Tibial artery (tissue), 4 donors: ENCODE measurements around the gene SLC13A4.
A peak's percentile ranks its signal among the peaks of the same experiment; 100 is the strongest.
"Not testable (repeated sequence)": the region's sequence is repeated elsewhere in the genome, so short reads cannot be mapped to it uniquely, and the experiment has no call there.

ENCODE experiments used
- DNase-seq, 2 donors: peaks; one replicate each; pipeline ENCODE4 v3.0.0-alpha.2; 2019
- H3K27ac ChIP-seq, 2 donors: fragments of 200-600 bp; sonication (generic) in 1 of 2; 1 replicate in 1 of 2; 2 replicates in 1 of 2; pipeline ENCODE4 v1.5.1; 2018 to 2019; ENCODE audit warnings: mild to moderate bottlenecking in 1 of 2
- H3K27me3 ChIP-seq, 2 donors: fragments of 200-600 bp; sonication (generic) in 1 of 2; one replicate each; pipeline versions ENCODE4 v1.5.1 to v1.6.0; 2016 to 2019
- H3K36me3 ChIP-seq, 3 donors: fragments of 200-600 bp; sonication (generic) in 2 of 3; one replicate each; pipeline ENCODE4 v1.5.1; 2016 to 2019; ENCODE audit warnings: mild to moderate bottlenecking in 2 of 3
- H3K4me1 ChIP-seq, 4 donors: fragments of 200-600 bp; sonication (generic) in 2 of 4; 1 replicate in 3 of 4; 2 replicates in 1 of 4; pipeline ENCODE4 v1.5.1; 2016 to 2019
- H3K4me3 ChIP-seq, 2 donors: fragments of 200-600 bp; sonication (generic) in 1 of 2; 1 replicate in 1 of 2; 2 replicates in 1 of 2; pipeline ENCODE4 v1.5.1; 2018 to 2019; ENCODE audit warnings: mild to moderate bottlenecking in 2 of 2
- H3K9me3 ChIP-seq, 3 donors: fragments of 200-600 bp; sonication (generic) in 1 of 3; one replicate each; pipeline ENCODE4 v1.5.1; 2016 to 2019
- intact Hi-C: fragments of 100-400 bp; cut with DNase I; formaldehyde crosslinking; loops from one replicate; pipeline ENCODE4 v1.15.0; 2023; ENCODE audit warnings: low total_unique reads
- TF ChIP-seq, protein P1 (sequence below), 2 experiments: fragments of 200-600 bp in 1 of 2; fragments of 450-650 bp in 1 of 2; IDR thresholded peaks; one replicate each; pipeline ENCODE4 v1.5.1; 2017 to 2019; ENCODE audit warnings: antibody characterized with exemption in 2 of 2, mild to moderate bottlenecking in 1 of 2, moderate library complexity in 1 of 2

The SLC13A4 gene

DNA sequence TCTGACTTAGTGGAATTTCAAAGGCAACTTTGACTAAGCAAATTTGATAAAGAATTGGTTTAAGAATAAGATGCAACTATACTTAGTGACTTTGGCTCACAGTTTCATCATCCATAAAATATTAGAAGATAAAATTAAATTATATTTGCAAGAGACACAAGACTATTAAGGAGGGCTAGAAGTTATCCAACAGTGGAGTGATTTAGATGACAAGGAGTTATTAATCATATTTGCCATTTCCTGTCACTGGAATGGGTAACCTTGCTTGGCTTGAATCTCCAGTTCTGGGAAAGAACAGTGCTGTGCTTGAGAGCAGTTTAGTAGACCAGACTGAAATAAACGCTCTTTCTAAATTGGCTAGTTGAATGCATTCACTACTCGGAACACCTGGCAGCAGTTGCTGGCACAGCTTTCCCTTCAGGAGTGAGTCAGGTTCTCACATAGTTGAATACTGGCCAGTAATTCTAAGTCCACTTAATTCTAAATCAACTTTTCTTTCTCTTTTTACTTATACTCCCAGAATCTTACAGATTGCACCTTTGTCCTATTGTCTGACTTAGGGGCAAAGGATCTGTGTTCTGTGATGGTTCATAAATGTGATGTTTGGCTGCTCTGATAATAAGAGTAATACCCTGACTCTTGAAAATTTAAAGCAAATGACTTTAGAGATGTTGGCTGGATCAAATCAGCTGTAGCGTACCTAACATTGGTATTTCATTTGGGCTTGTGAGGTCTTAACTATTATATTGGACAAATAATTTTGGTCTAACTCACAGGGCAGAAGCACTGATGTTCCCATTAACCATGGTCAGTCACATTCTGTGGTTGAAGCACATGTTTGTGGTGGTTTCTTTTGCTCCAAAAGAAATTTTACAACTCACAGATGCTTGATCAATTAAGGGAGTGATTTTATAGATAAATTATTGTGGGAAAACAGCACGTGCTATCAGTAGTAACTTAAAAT lies 49.1 kb downstream of the SLC13A4 start:
- no peaks in the 10 kb centered on the region for H3K9me3 ChIP-seq
- intact Hi-C loops: no loop called here
- TF ChIP-seq, protein P1, sequence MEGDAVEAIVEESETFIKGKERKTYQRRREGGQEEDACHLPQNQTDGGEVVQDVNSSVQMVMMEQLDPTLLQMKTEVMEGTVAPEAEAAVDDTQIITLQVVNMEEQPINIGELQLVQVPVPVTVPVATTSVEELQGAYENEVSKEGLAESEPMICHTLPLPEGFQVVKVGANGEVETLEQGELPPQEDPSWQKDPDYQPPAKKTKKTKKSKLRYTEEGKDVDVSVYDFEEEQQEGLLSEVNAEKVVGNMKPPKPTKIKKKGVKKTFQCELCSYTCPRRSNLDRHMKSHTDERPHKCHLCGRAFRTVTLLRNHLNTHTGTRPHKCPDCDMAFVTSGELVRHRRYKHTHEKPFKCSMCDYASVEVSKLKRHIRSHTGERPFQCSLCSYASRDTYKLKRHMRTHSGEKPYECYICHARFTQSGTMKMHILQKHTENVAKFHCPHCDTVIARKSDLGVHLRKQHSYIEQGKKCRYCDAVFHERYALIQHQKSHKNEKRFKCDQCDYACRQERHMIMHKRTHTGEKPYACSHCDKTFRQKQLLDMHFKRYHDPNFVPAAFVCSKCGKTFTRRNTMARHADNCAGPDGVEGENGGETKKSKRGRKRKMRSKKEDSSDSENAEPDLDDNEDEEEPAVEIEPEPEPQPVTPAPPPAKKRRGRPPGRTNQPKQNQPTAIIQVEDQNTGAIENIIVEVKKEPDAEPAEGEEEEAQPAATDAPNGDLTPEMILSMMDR (IDR thresholded peaks at IDR 0.05): no peak
- H3K4me3 ChIP-seq: no peak overlapping the region
- H3K27ac ChIP-seq: peak overlapping the region in 1 of 2 donors; percentile 9
- no peaks in the 10 kb centered on the region for H3K27me3 ChIP-seq
- H3K4me1 ChIP-seq: peaks cover 0 to 31% (median 19%) of the 10 kb centered on the region in 4 donors
- DNase-seq: peak in 1 of 2 donors; percentile 34
- H3K36me3 ChIP-seq: peaks cover 9 to 27% (median 10%) of the 10 kb centered on the region in 3 donors

DNA sequence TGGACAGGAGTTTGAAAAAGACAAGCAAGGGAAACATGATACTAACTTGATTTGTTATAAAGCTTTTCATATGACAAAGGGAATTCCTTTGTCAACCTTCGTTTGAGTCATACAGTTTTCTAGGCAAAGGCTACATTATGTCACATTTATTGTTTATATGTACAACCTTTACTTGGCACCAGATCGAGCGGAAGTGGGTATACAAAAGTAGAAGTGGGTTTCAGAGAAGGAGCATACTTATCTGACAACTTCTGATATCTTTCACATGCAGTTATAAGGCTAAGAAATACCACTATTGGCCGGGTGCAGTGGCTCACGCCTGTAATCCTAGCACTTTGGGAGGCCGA lies 54.7 kb downstream of the SLC13A4 start:
- TF ChIP-seq, protein P1 (IDR thresholded peaks at IDR 0.05): no peak
- Histone ChIP-seq H3K4me3 (no peak overlapping the region), H3K27ac (peak overlapping the region in 1 of 2 donors; percentile 11), H3K27me3 (no peaks in the 10 kb centered on the region), H3K36me3 (peaks cover 10 to 27% (median 12%) of the 10 kb centered on the region in 3 donors), H3K4me1 (peaks cover 0 to 57% (median 10%) of the 10 kb centered on the region in 4 donors), H3K9me3 (no peaks in the 10 kb centered on the region)
- DNase-seq: no peak
- intact Hi-C loops: loop anchor here (5.0 kb wide), 1 partner anchor 124 kb away; no protein-coding TSS in a partner anchor

- Histone ChIP-seq H3K4me3 (no peak overlapping the region), H3K27ac (peak overlapping the region in 1 of 2 donors; percentile 19), H3K27me3 (no peaks in the 10 kb centered on the region), H3K36me3 (peaks cover 6 to 27% (median 8%) of the 10 kb centered on the region in 3 donors), H3K9me3 (no peaks in the 10 kb centered on the region), H3K4me1 (peaks cover 0 to 52% (median 7%) of the 10 kb centered on the region in 4 donors)
- DNase-seq: no peak
- TF ChIP-seq, protein P1 (IDR thresholded peaks at IDR 0.05): peak; percentile 80 to 81
- intact Hi-C loops: loop anchor here (5.0 kb wide), 1 partner anchor 125 kb away; no protein-coding TSS in a partner anchor
Observed at GRCh38 chr7:135672560-135673359, 55.2 kb downstream of the SLC13A4 start.

DNA sequence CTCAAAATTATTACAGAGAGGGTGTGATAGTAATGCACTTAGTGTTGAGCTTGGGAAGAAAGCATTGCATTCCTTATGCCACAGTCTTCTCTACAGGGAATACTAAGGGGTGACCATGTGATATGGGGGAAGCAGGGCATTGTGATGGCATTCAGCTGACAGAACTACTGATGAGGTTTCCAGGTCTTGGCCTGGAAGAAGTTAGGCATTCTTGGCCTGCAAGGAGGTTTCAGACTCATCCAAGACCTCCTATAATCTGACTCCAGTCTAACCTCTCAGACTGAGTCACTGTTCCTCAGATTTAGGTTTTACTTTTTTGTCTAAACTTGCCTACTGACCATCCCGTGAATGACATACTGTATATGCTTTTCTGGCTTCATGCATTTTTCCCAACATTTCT lies 57.8 kb downstream of the SLC13A4 start:
- TF ChIP-seq, protein P1 (IDR thresholded peaks at IDR 0.05): no peak
- Histone ChIP-seq H3K9me3 (no peaks in the 10 kb centered on the region), H3K36me3 (peaks cover 0 to 14% (median 11%) of the 10 kb centered on the region in 3 donors), H3K4me1 (peaks cover 0 to 70% (median 6%) of the 10 kb centered on the region in 4 donors), H3K27me3 (no peaks in the 10 kb centered on the region), H3K27ac (peak overlapping the region in 1 of 2 donors; percentile 19), H3K4me3 (no peak overlapping the region)
- intact Hi-C loops: loop anchor here (5.0 kb wide), 1 partner anchor 127 kb away; no protein-coding TSS in a partner anchor
- no peak for DNase-seq

DNA sequence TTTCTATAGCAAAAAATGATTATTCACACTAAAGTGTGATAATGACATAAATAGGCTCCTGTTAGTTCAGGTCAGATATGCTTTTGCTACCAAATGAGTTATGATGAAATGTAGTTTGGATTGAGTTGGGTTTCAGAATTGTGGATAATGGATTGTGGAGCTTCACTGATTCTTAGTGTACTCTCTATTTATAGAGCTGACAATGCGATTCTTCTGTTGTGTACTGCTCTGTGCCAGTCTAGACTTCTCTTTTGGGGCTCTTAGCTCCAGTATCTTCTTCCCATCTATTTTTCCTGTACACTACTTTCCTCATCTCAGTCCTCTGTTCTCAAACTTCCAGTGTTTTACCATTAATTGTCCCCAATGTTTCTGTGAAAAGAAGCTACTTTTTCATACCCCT lies 58.2 kb downstream of the SLC13A4 start:
- H3K4me1 ChIP-seq: peaks cover 0 to 74% (median 7%) of the 10 kb centered on the region in 4 donors
- DNase-seq: no peak
- H3K36me3 ChIP-seq: peaks cover 0 to 14% (median 7%) of the 10 kb centered on the region in 3 donors
- no peak overlapping the region for H3K4me3 ChIP-seq
- intact Hi-C loops: loop anchor here (5.0 kb wide), 1 partner anchor 128 kb away; no protein-coding TSS in a partner anchor
- H3K27me3 ChIP-seq: no peaks in the 10 kb centered on the region
- TF ChIP-seq, protein P1 (IDR thresholded peaks at IDR 0.05): no peak
- H3K9me3 ChIP-seq: no peaks in the 10 kb centered on the region
- peak overlapping the region in 1 of 2 donors; percentile 19 for H3K27ac ChIP-seq

GRCh38 chr7:135668852-135669395 lies 59.1 kb downstream of the SLC13A4 start:
- H3K4me3 ChIP-seq, H3K36me3 ChIP-seq, DNase-seq, H3K27me3 ChIP-seq, H3K9me3 ChIP-seq, intact Hi-C loops, H3K27ac ChIP-seq: not testable (repeated sequence)
- peaks cover 0 to 82% (median 12%) of the 10 kb centered on the region in 4 donors for H3K4me1 ChIP-seq

GRCh38 chr7:135667626-135668025 lies 60.4 kb downstream of the SLC13A4 start:
- H3K27ac ChIP-seq, H3K4me3 ChIP-seq, H3K9me3 ChIP-seq, H3K36me3 ChIP-seq, DNase-seq, intact Hi-C loops, H3K27me3 ChIP-seq: not testable (repeated sequence)
- peaks cover 0 to 81% (median 17%) of the 10 kb centered on the region in 4 donors for H3K4me1 ChIP-seq
